ENCODE measurements around the gene ZNF865. TPM values are rescaled to one million over a fixed set of nuclear protein-coding genes. Genes with fewer than 3 reads are reported as not detected.
A peak's percentile ranks its signal among the peaks of the same experiment; 100 is the strongest.

Gene ZNF865
- total RNA-seq, 4 donors from 2014 or later, result 7.5 to 15.4 (median 10.2) TPM

DNA sequence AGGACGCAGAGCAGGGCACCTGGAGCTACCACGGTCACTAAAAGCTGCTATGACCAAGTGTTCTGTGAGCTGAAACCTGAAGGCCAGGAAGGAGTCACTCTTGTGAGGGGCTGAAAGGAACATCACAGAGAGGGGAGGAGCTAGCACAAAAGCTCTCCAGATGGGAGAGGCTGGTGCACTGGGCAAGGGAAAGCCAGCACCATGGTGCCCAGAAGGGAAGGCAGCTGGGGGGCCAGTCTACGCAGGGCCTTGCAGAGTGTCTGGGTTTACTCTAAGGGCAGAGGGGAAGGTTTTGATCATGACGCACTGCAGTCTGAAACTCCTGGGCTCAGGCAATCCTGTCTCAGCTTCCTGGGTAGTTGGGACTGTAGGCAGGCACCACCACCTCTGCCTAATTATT, 31.3 kb downstream of the ZNF865 start:
- TF ChIP-seq POLR2AphosphoS5 (IDR thresholded peaks at IDR 0.05), result no peak
- TF ChIP-seq POLR2A (IDR thresholded peaks at IDR 0.05; ENCODE audit: low read depth), result no peak
- TF ChIP-seq, protein P1, sequence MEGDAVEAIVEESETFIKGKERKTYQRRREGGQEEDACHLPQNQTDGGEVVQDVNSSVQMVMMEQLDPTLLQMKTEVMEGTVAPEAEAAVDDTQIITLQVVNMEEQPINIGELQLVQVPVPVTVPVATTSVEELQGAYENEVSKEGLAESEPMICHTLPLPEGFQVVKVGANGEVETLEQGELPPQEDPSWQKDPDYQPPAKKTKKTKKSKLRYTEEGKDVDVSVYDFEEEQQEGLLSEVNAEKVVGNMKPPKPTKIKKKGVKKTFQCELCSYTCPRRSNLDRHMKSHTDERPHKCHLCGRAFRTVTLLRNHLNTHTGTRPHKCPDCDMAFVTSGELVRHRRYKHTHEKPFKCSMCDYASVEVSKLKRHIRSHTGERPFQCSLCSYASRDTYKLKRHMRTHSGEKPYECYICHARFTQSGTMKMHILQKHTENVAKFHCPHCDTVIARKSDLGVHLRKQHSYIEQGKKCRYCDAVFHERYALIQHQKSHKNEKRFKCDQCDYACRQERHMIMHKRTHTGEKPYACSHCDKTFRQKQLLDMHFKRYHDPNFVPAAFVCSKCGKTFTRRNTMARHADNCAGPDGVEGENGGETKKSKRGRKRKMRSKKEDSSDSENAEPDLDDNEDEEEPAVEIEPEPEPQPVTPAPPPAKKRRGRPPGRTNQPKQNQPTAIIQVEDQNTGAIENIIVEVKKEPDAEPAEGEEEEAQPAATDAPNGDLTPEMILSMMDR (IDR thresholded peaks at IDR 0.05), result no peak
- no peak for TF ChIP-seq EP300 (IDR thresholded peaks at IDR 0.05)
- WGBS, result 84% methylated on average over 4 of the region's 4 CpGs
- Histone ChIP-seq H3K4me1 (peaks cover 53 to 81% (median 73%) of the 10 kb centered on the region in 4 donors), H3K36me3 (peaks cover 0 to 12% (median 1%) of the 10 kb centered on the region in 4 donors), H3K27me3 (no peaks in the 10 kb centered on the region), H3K9me3 (no peaks in the 10 kb centered on the region), H3K27ac (replicated peaks in 1 of 4) (peak overlapping the region; percentile 91 to 99 (median 96)), H3K4me3 (peak overlapping the region in 1 of 4 donors; percentile 68)
- DNase-seq (ENCODE audit: extremely low spot score), result no peak
- intact Hi-C loops (cut with DNase I), result no loop called here

DNA sequence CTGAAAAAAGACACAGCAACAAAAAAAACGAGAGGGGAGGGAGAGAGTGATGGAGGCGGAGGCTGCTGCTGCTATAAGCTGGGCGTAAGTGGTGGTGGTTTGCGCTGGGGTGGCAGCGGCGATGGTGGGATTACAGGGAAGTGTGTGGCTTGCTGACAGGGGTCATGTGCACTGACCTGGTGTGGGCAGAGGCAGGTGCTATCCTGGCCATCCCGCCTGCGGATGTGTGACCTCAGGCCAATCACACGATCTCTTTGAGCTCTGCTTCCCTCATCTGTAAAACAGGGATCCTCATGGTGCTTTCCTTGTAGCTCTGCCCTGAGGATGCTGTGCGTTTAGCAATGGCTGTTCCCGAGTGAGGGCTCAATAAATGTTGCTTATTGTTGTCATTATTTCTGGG, 32.1 kb downstream of the ZNF865 start:
- Histone ChIP-seq H3K9me3 (no peaks in the 10 kb centered on the region), H3K4me1 (peaks cover 61 to 83% (median 76%) of the 10 kb centered on the region in 4 donors), H3K36me3 (peaks cover 0 to 12% (median 1%) of the 10 kb centered on the region in 4 donors), H3K4me3 (no peak overlapping the region), H3K27me3 (no peaks in the 10 kb centered on the region), H3K27ac (replicated peaks in 1 of 4) (peak overlapping the region in 1 of 4 donors; percentile 5)
- WGBS, result 76% methylated on average over 10 of the region's 11 CpGs
- intact Hi-C loops (cut with DNase I), result no loop called here
- no peak for DNase-seq (ENCODE audit: extremely low spot score)
- TF ChIP-seq, protein P1 (IDR thresholded peaks at IDR 0.05), result no peak
- no peak for TF ChIP-seq POLR2A (IDR thresholded peaks at IDR 0.05; ENCODE audit: low read depth)
- no peak for TF ChIP-seq EP300 (IDR thresholded peaks at IDR 0.05)
- TF ChIP-seq POLR2AphosphoS5 (IDR thresholded peaks at IDR 0.05), result no peak

DNA sequence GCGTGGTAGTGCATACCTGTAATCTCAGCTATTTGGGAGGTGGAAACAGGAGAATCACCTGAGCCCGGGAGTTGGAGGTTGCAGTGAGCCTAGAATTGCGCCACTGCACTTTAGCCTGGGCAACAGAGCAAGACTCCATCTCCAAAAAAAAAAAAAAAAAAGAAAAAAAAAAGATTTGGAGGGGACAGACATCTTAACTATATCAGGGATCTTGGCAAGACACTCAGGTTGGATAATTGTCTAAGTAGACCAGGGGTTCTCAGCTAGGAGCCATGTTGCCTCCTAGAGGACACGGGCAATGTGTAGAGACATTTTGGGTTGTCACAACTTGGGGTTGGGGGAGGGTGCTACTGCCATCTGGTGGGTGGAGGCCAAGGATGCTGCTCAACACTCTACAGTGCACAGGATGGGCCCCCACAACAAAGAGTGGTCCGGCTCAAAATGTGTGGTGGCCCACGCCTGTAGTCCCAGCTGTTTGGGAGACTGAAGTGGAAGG, 33.5 kb downstream of the ZNF865 start:
- H3K36me3 ChIP-seq, result peaks cover 0 to 12% (median 1%) of the 10 kb centered on the region in 4 donors
- H3K9me3 ChIP-seq, result no peaks in the 10 kb centered on the region
- H3K27me3 ChIP-seq, result no peaks in the 10 kb centered on the region
- H3K4me1 ChIP-seq, result peaks cover 68 to 88% (median 83%) of the 10 kb centered on the region in 4 donors
- DNase-seq (ENCODE audit: extremely low spot score), result no peak
- H3K4me3 ChIP-seq, result no peak overlapping the region
- WGBS, result 83% methylated on average over 6 of the region's 6 CpGs
- H3K27ac ChIP-seq (replicated peaks in 1 of 4), result peak overlapping the region in 3 of 4 donors; percentile 94 to 97 (median 94)
- no peak for TF ChIP-seq EP300 (IDR thresholded peaks at IDR 0.05)
- TF ChIP-seq, protein P1 (IDR thresholded peaks at IDR 0.05), result peak in 2 of 3 experiments; percentile 7 to 47
- TF ChIP-seq POLR2A (IDR thresholded peaks at IDR 0.05; ENCODE audit: low read depth), result no peak
- no peak for TF ChIP-seq POLR2AphosphoS5 (IDR thresholded peaks at IDR 0.05)
- intact Hi-C loops (cut with DNase I), result no loop called here

DNA sequence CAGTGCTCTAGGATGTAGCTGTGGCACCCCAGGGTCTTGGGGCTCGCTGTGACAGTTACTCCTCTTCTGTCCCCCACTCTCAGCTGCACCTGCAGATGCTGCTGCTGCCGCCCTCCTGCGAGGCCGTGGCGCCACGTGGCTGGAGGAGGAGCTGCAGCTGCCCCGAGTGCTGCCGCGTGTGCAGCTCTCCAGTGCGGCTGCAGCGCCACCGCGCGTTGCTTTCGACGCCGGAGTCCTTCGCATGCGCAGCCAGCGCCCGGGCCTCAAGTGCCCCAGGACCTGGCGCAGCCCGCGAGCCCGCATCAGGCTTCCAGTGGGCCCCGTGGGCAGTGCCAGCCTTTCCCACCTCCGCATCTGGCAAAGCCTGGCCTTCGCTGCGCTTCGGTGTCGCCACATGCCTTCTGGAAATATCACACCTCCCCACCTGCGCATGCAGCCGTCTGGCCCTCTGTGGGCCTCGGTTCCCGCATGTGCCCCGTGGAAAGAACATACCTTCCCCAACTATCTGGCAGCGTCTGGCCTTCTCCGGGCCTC, 34.7 kb downstream of the ZNF865 start:
- H3K9me3 ChIP-seq, result no peaks in the 10 kb centered on the region
- H3K36me3 ChIP-seq, result peaks cover 0 to 19% (median 9%) of the 10 kb centered on the region in 4 donors
- TF ChIP-seq, protein P1 (IDR thresholded peaks at IDR 0.05), result peak; percentile 35 to 58 (median 55)
- TF ChIP-seq POLR2AphosphoS5 (IDR thresholded peaks at IDR 0.05) (peak in 1 of 2 donors; percentile 47), EP300 (IDR thresholded peaks at IDR 0.05) (no peak)
- H3K4me3 ChIP-seq, result peak overlapping the region; percentile 74 to 91 (median 87)
- intact Hi-C loops (cut with DNase I), result no loop called here
- no peaks in the 10 kb centered on the region for H3K27me3 ChIP-seq
- peak overlapping the region; percentile 94 to 97 (median 94) for H3K27ac ChIP-seq (replicated peaks in 1 of 4)
- 0% methylated on average over 2 of the region's 38 CpGs for WGBS
- no peak for DNase-seq (ENCODE audit: extremely low spot score)
- peaks cover 71 to 94% (median 88%) of the 10 kb centered on the region in 4 donors for H3K4me1 ChIP-seq
